Measurements from ENCODE around the gene PCDHA13.
"Not testable (repeated sequence)": the region's sequence is repeated elsewhere in the genome, so short reads cannot be mapped to it uniquely, and the experiment has no call there.

Gene PCDHA13

GRCh38 chr5:140869555-140869886 is 12.4 kb upstream of the PCDHA13 start:
- DNase-seq = no peak

- DNase-seq = no peak
Observed at GRCh38 chr5:140870221-140871201, 11.4 kb upstream of the PCDHA13 start.

- DNase-seq = no peak
Observed at GRCh38 chr5:140875085-140876065, 6.5 kb upstream of the PCDHA13 start, which contains the start of gene PCDHA12. Gene PCDHA12, plus strand, starts transcription at chr5:140875308. Its CDS starts 165 bp downstream, at chr5:140875473.

GRCh38 chr5:140876541-140877261 is 5.2 kb upstream of the PCDHA13 start:
- DNase-seq = not testable (repeated sequence)

GRCh38 chr5:140877262-140877581 is 4.7 kb upstream of the PCDHA13 start:
- DNase-seq = no peak

- peak in 1 of 3 experiments; percentile 0 for DNase-seq
Observed at GRCh38 chr5:140882591-140882899, 621 bp downstream of the PCDHA13 start.

GRCh38 chr5:140883373-140883772 is 1.4 kb downstream of the PCDHA13 start:
- no peak for DNase-seq

GRCh38 chr5:140883927-140884697 is 2.2 kb downstream of the PCDHA13 start:
- DNase-seq = no peak

- no peak for DNase-seq
Observed at GRCh38 chr5:140916325-140916724, 34.4 kb downstream of the PCDHA13 start.

- no peak for DNase-seq
Observed at GRCh38 chr5:140923601-140924000, 41.7 kb downstream of the PCDHA13 start.

- DNase-seq = peak; percentile 51 to 88 (median 87)
Observed at GRCh38 chr5:140925806-140926442, 44.0 kb downstream of the PCDHA13 start, which contains the start of gene PCDHAC1. Gene PCDHAC1, plus strand, starts transcription at chr5:140926299. Its CDS starts 594 bp downstream, at chr5:140926893.

- DNase-seq = peak; percentile 81 to 89 (median 87)
Observed at GRCh38 chr5:140926443-140927227, 44.7 kb downstream of the PCDHA13 start.

- no peak for DNase-seq
Observed at GRCh38 chr5:140927228-140927573, 45.3 kb downstream of the PCDHA13 start.

Measured in NCI-H1417 (cell line).